Measurements from ENCODE around the gene ACTG2.
"Not testable (repeated sequence)": the region's sequence is repeated elsewhere in the genome, so short reads cannot be mapped to it uniquely, and the experiment has no call there.

ACTG2 gene

GRCh38 chr2:73892631-73893329 lies at the start of gene ACTG2:
ACTG2 (plus strand) TSS chr2:73893008; CDS start chr2:73901312, 8,304 bp downstream.
- no peak for DNase-seq (ENCODE audit: low read depth in 2 of 2)

GRCh38 chr2:73844087-73844486 lies 48.7 kb upstream of the ACTG2 start:
- no peak for DNase-seq (ENCODE audit: low read depth in 2 of 2)

- DNase-seq (ENCODE audit: low read depth in 2 of 2): no peak
Observed at GRCh38 chr2:73850009-73850408, 42.8 kb upstream of the ACTG2 start.

GRCh38 chr2:73851274-73851673 lies 41.5 kb upstream of the ACTG2 start:
- DNase-seq (ENCODE audit: low read depth in 2 of 2): no peak

GRCh38 chr2:73852020-73852419 lies 40.8 kb upstream of the ACTG2 start:
- no peak for DNase-seq (ENCODE audit: low read depth in 2 of 2)

- no peak for DNase-seq (ENCODE audit: low read depth in 2 of 2)
Observed at GRCh38 chr2:73855526-73855925, 37.3 kb upstream of the ACTG2 start.

- DNase-seq (ENCODE audit: low read depth in 2 of 2): no peak
Observed at GRCh38 chr2:73856214-73856613, 36.6 kb upstream of the ACTG2 start.

- DNase-seq (ENCODE audit: low read depth in 2 of 2): peak; percentile 15 to 20
Observed at GRCh38 chr2:73859721-73860586, 32.9 kb upstream of the ACTG2 start.

- DNase-seq (ENCODE audit: low read depth in 2 of 2): no peak
Observed at GRCh38 chr2:73862987-73863386, 29.8 kb upstream of the ACTG2 start.

GRCh38 chr2:73868204-73868978 lies 24.4 kb upstream of the ACTG2 start:
- no peak for DNase-seq (ENCODE audit: low read depth in 2 of 2)

- no peak for DNase-seq (ENCODE audit: low read depth in 2 of 2)
Observed at GRCh38 chr2:73870084-73870483, 22.7 kb upstream of the ACTG2 start.

GRCh38 chr2:73877071-73877802 lies 15.6 kb upstream of the ACTG2 start:
- DNase-seq (ENCODE audit: low read depth in 2 of 2): no peak

GRCh38 chr2:73877984-73878383 lies 14.8 kb upstream of the ACTG2 start:
- DNase-seq (ENCODE audit: low read depth in 2 of 2): not testable (repeated sequence)

- no peak for DNase-seq (ENCODE audit: low read depth in 2 of 2)
Observed at GRCh38 chr2:73885406-73885805, 7.4 kb upstream of the ACTG2 start.

- DNase-seq (ENCODE audit: low read depth in 2 of 2): peak; percentile 31 to 52
Observed at GRCh38 chr2:73886357-73886756, 6.5 kb upstream of the ACTG2 start.

- not testable (repeated sequence) for DNase-seq (ENCODE audit: low read depth in 2 of 2)
Observed at GRCh38 chr2:73887596-73888353, 5.0 kb upstream of the ACTG2 start.

GRCh38 chr2:73888388-73888787 lies 4.4 kb upstream of the ACTG2 start:
- no peak for DNase-seq (ENCODE audit: low read depth in 2 of 2)

GRCh38 chr2:73889206-73889605 lies 3.6 kb upstream of the ACTG2 start:
- DNase-seq (ENCODE audit: low read depth in 2 of 2): no peak

GRCh38 chr2:73890301-73891092 lies 2.3 kb upstream of the ACTG2 start:
- DNase-seq (ENCODE audit: low read depth in 2 of 2): no peak
